ENCODE results near the gene SPPL2A. TPM values are rescaled to one million over a fixed set of nuclear protein-coding genes. Genes with fewer than 3 reads are reported as not detected.

The SPPL2A gene
- total RNA-seq, 1 experiment from 2014 or later = 64.4 TPM

- TF ChIP-seq CTCF (conservative IDR thresholded peaks at IDR 0.05) = no peak
- Histone ChIP-seq H3K14ac (ENCODE audit: insufficient read depth, low read length) (no peak overlapping the region), H2BK5ac (ENCODE audit: insufficient read length, low read length) (no peak overlapping the region), H3K79me1 (ENCODE audit: insufficient read depth, low read depth, low read length, poor library complexity, severe bottlenecking) (no peaks in the 10 kb centered on the region), H3K23me2 (ENCODE audit: insufficient read length, low read depth, low read length, poor library complexity, severe bottlenecking) (no peaks in the 10 kb centered on the region), H3K9me3 (ENCODE audit: control insufficient read depth, low read depth, low read length) (no peaks in the 10 kb centered on the region), H2BK120ac (ENCODE audit: low read depth, low read length, poor library complexity, severe bottlenecking) (no peak overlapping the region), H2AFZ (ENCODE audit: low read length) (no peak overlapping the region), H3K23ac (ENCODE audit: insufficient read length, low read depth, low read length) (no peak overlapping the region), H3K56ac (ENCODE audit: insufficient read length, low read depth, low read length) (no peak overlapping the region), H3T11ph (ENCODE audit: low read length) (no peak overlapping the region), H4K5ac (ENCODE audit: insufficient read length, low read depth, low read length) (no peak overlapping the region), H2AK5ac (ENCODE audit: insufficient read length, low read length) (no peak overlapping the region), H3K18ac (ENCODE audit: insufficient read length, low read depth, low read length) (no peak overlapping the region), H3K9ac (ENCODE audit: extremely low read depth, insufficient read length, low read length) (no peak overlapping the region), H2BK15ac (ENCODE audit: low read depth, low read length) (no peak overlapping the region), H3K4ac (ENCODE audit: low read depth, low read length) (no peak overlapping the region), H3K27ac (ENCODE audit: insufficient read length, low read depth, low read length) (no peak overlapping the region), H2BK20ac (ENCODE audit: low read depth, low read length, poor library complexity, severe bottlenecking) (no peak overlapping the region), H2BK12ac (ENCODE audit: insufficient read length, low read depth, low read length) (no peak overlapping the region), H3K4me2 (ENCODE audit: insufficient read depth, insufficient read length, low read length) (no peak overlapping the region), H4K20me1 (ENCODE audit: control insufficient read depth, insufficient read depth, insufficient read length) (no peaks in the 10 kb centered on the region), H3K4me1 (ENCODE audit: insufficient read depth, low read length) (no peaks in the 10 kb centered on the region), H4K8ac (replicated peaks; ENCODE audit: insufficient read length, low read depth, low read length) (no peak overlapping the region), H3K79me2 (ENCODE audit: insufficient read depth, low read length) (no peaks in the 10 kb centered on the region), H3K27me3 (ENCODE audit: insufficient read depth, low read length) (no peaks in the 10 kb centered on the region), H4K91ac (ENCODE audit: insufficient read length, low read depth, low read length) (no peak overlapping the region)
- H3K36me3 Mint-ChIP-seq (ENCODE audit: insufficient read depth in 1 of 3, low read depth in 3 of 3) = no peaks in the 10 kb centered on the region
- H3K4me3 Mint-ChIP-seq = no peak overlapping the region
- no peaks in the 10 kb centered on the region for H3K27me3 Mint-ChIP-seq (ENCODE audit: low read depth)
- H3K9me3 Mint-ChIP-seq = no peaks in the 10 kb centered on the region
- H3K4me1 Mint-ChIP-seq = no peaks in the 10 kb centered on the region
- no peak for DNase-seq
- H3K27ac Mint-ChIP-seq = no peak overlapping the region
- no CpG with 5 or more reads among the region's 5 CpGs for WGBS (ENCODE audit: extremely low coverage, insufficient read length, low lambda C conversion rate)
These were observed 12.6 kb upstream of the SPPL2A start for GRCh38 chr15:50778086-50778485.
